GM19240 (cell line): ENCODE measurements around the gene INPP5E.

Experiments used
- DNase-seq: peaks from one replicate; pipeline ENCODE4 v3.0.0; 2011; ENCODE audit warnings: low spot score; ENCODE audit not compliant: insufficient read length

INPP5E gene

DNA sequence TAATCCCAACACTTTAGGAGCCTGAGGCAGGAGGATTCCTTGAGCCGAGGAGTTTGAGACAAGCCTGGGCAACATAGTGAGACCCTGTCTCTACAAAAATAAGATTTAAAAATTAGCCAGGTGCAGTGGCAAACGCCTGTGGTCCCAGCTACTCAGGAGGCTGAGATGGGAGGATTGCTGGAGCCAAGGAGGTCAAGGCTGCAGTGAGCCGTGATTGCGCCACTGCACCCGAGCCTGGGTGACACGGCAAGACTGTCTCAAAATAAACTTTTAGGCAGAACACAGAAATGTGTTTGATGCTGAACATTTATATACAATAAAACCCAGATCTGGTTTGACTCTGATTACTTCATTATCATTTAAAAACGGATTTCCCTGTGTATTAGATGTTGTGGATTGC is 34.2 kb downstream of the INPP5E start:
- DNase-seq, result no peak

DNA sequence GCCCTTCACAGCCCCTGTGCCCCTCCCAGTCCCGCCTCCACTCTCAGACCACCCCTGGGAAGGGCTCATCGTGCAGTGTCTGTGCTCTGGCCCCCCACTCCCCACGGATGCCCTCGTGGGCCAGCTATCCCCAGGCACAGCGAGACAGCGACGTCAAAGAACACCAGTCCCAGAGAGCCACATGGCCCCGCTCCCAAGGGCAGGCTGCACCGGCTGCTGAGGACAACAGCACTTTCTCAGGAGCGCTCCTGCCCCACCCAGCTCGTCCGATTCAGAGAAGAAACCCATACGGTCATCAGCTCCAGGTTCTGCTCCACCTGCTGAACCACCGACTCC is 34.9 kb downstream of the INPP5E start:
- DNase-seq, result no peak

DNA sequence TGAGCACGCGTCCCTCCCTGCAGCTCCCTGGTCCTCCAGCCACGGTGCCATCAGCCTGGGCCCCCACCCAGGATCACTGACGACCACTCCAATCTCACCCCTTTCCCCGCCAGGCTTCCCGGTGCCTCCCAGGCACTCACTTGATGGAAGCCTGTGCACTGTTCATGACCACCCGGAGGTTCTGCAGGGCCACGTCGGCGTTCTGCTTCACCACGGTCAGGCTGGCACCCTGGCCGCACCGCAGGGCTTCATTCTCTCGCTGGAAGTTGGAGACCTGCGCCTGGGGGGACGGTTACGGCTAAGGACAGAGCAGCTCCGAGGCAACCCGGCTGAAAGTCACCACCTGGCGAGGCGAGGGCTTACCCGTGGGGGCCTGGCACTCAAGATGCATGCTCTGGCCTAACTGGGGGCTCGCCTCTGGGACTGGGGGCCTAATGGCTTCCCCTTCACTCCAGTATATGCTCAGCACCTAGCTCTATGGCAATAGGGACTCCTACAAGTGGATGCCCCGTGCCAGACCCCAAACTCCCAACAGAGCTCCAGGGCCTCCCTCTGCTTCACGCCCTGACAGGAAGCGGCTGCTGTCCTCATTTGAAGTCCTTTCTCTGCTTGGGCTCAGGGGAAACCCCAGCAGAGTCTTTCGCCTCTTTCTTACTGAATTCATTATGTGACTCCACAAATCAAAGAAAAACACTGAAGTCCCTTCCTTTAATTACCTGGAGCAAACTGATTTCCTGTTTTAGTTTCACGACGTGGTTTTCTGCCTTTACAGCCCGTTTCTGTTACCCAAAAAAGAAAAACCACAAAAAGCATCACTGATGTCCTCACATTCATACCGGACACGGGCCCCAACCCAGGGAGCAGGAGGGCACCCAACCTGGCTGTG is 35.5 kb downstream of the INPP5E start:
- peak; percentile 33 for DNase-seq

DNA sequence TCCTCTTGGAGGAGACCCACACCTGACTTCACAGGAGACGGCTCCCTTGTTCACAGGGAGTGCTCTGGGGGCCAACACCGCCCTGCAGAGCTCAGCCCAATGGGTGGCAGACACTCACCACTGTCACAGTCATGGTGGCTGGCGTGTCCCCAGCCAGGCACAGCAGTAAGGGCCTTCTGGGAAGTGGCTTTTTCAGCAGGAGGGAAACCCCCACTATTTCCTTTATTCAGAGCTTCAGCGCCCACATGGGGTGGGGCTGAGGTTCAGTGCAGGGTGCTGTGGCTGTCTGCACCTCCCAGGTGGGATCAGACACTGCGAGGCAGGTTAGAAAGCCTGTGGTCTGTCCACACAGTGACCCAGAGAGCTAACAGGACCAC is 36.1 kb downstream of the INPP5E start:
- peak; percentile 52 for DNase-seq

DNA sequence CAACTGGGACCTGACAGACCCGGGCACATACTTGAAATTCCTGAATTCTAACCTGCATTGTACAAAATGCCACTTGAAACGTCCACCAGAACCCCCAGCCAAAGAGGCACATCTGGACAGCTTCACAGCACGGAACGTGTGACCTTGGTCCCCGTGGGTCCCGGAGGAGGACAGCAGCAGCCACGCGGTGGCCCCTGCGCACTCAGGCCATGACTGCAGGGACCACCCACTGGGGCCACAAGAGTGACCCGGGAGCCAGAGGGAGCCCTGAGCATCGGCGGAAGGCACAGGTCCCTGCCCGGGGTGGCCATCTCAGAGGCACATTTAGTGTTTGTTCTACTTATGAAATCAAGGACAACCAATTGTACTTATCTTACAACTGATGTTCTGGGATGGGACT is 37.6 kb downstream of the INPP5E start:
- no peak for DNase-seq

DNA sequence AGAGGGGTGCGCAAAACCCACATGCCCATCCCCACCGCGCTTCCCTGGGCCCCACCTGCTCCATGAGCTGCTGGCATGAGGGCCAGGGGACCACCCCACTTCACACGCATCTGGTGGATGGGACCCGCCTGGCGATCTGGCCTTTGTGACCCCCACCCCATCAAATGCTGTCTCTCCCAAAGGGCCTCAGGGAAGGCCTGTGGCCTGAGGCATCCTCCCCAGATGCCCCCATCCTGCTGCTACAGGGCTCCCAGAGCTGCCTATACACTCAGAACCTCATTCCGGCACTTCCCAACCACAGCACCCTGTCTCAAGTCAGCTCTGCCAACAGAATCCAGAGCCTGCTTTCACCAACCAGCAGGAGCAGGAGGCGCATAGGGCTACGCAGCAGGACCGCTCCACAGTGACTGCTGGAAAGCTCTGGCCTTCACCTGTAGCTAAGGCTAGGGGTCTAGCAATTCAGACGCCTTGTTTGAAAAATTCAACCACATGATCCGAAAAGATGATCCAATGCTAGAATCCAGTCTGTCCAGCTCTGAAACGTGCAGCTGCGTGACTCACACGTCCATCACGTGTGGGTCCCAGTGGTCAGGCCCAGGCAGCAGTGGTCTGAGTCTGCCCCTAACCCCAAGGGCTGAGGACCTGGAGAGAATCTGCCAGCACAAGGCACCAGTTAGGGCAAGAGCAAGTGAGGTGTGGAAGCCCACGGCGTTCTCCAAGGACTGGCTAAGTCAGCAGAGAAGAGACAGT is 38.3 kb downstream of the INPP5E start:
- no peak for DNase-seq

DNA sequence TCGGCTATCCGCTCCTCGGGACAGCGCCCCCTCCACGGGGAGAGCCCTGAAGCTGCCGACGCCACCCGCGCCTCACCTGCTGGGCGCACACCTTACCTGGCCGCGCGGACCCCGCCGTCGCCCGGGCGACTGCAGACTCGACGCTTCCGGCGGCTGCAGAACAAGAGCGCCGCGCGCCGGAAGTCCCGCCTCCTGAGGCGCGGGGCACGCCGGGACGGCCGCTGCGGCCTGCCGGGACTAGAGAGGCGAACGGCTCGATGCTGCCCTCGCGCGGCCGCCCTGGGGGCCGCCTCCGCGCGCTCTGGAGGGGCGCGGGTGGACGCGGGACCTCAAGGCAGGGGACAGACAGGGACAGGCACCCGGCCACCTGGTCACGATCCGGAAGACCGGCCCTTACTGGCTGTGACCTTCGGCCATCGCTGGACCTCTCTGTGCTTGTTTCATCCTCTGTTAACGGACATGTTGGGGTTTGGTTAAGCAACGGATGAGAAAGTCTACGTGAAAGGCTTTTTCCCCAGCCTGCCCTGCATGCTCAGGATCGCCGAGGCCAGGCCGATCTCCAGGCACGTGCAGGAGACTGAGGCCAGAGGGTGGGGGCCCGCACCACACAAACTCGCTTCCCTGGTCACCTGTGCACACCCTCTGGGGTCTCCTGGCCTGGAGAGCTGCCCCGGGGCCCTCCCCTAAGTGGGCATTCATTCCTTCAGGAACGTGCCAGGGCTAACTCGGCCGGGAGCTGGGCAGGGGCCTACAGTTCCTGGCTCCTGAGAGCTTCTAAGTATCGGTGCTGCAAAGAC is 39.4 kb downstream of the INPP5E start, which contains the start of gene SNAPC4:
Gene SNAPC4 (minus strand): TSS at position 133 of the 797 bp plus-strand sequence. CDS start 1,742 bp downstream, outside the sequence.
- DNase-seq, result peak; percentile 93

DNA sequence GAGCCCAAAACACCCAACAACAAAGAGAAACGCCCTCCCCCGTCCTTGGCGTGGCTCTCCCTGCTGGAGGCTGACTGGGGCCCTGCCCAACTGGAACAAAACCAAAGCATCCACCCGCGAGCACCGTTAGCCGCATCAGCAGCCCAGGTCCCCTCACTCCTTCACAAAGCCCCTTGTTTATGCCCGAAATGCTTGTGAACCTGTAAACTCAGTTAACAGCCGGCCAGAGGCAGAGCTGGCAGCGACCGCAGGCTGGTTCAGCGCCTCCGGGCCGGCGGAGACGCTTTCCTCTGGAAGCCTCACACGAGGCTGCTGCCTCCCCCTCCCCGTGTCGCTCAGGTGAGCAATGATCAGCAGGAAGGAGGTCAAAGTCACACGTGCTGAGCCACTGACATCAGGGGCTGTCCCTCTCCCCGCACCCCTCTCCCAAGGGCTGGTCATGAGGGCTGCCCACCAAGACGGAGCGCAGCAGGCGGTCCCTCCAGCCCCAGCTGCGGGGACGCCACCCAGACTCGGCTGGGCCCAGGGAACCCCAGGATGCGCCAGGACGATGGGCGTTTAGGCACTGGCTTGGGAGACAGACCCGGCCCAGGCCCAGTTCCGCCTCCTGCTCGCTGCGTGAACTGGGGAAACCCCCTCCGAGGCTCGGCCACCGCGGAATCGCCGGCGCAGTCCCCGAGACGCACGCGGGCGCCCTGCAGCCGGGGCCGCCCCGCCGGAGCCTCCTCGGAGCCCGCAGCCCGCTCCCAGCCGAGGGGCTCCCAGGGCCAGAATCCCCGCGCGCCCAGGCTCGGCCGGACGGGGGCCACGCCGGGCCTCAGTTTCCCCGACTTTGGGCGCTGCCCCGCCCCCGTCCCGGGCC is 40.2 kb downstream of the INPP5E start:
- peak; percentile 22 for DNase-seq

DNA sequence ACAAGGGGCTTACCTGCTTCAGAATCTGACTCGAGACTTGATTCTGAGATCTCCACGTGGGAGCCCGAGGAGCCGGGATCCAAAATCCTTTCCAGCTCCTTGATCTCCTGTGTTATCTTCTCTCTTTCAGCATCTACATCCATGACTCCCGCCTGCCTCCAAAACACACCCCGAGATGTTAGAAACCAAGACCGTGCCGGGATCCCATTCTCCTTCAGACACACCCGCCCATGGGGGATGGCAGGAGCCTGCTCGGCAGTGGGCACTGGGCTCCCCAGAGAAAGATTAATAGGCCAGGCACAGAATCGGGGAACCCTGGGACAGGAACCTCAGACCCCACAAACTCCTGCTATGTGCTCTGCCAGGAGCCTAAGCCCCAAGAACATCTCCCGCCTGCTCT is 41.4 kb downstream of the INPP5E start:
- DNase-seq, result no peak

DNA sequence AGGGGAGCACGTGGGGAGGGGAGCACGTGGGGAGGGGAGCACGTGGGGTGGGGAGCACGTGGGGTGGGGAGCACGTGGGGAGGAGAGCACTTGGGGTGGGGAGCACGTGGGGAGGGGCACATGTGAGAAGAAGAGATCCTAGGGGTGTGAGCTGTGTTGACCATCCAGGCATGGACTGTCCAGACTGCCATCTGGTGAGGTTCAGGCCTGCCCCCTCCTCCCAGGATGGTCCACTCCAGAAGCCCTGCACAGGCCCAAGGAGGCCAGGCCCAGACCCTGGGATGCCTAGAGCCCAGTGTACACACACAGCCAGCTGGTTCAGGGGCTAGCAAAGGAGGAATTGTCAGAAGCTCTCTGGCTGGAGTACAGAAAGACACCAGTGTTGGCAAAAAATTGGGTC is 42.0 kb downstream of the INPP5E start:
- DNase-seq, result no peak

DNA sequence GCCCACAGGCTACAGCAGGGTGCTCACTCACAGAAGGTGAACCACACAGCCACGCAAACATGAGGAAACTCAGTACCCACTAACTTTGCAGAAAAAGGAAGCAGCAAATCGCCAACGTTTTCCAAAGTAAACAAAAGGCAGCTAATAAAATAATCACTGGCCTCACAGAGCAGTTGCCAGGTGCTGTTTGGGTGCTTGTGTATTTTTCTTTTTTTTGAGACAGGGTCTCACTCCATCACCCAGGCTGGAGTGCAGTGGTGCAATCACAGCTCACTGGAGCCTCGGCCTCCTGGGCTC is 43.5 kb downstream of the INPP5E start:
- DNase-seq, result no peak

DNA sequence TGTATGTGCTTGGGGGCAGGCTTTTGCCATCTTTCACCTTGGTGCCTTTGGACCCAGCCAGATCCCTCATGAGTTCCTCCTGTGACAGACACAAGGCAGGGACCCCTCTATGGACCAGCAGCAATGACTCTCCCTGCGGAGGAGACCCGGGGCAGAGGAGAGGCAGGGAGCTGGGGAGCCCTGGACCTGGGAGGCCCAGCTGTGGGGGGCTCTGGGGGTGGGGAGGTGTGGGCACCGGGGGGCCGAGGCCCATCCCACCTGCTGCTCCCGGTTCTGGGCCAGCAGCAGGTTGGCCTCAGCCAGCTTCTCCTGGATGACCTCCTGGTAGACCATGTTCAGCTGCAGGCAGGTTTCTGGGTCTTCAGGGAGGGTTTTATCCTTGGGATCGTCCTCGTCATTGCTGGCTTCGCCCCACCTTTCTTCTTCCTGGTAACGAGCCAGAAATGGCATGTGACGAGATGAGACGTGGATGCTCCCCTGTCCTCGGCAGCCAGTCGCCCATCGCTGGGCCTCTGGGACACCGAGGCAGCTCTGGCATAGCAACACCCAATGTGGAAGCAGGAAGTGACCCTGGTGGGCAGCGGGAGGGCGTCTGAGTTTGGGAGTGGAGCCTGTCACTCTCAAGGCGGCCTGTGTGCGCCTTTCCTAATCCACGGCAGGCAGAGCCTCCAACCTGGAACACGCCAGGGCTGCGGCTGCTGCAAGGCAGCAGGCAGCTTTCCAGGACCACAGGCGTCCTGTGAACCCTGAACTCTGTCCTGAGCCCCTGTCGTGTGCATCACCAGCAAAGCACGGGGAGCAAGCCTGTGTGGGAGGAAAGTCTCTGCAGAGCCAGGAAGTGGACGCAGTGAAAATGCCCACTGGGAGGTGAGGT is 44.1 kb downstream of the INPP5E start:
- no peak for DNase-seq

DNA sequence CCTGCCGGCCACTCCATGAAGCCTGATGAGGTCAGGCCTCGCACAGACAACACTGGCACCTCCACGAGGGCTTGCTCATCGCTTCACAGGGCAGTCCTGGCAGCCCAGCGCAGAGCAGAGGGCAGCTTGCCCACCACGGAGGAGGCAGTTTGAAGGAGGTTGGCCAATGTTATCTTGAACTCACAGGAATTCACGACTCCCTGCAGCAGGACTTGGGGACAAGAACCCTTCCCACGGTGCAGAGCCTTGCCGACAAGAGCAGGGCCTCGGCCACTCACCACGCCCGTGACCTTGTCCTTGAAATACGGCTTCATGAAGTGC is 44.7 kb downstream of the INPP5E start:
- DNase-seq, result no peak

DNA sequence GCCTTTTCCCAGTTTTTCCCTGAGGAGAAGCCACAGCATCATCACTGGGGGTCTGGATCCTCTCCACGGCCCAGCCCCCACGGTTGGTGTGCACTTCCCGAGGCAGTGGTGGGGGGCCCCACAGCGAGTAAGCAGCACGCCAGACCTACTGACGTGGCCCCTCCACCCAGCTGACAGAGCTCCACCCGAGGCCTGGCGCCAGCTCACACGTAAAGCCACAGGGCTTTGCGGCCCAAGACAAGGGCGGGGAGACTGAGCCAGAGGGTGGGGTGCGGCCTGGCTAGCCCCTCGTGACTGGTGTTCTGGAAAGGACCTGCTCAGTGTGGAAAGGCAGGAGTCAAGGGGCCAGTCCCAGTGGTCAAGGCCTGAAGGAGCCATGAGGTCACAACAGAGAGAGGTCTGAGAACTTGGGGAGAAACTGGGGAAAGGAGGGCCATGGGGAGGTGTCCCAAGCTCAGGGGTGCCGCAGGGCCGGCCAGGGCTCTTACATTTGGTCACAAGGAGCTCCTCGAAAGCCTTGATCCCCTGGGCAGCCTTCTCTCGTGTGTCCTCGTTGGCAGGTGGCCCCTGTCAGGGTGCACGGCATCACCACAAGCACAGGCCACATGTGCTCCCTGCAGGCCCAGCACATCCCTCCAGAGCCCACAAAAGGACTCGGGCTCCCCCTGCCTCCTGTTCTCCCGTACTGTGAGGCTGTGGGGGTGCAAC is 45.2 kb downstream of the INPP5E start:
- no peak for DNase-seq

DNA sequence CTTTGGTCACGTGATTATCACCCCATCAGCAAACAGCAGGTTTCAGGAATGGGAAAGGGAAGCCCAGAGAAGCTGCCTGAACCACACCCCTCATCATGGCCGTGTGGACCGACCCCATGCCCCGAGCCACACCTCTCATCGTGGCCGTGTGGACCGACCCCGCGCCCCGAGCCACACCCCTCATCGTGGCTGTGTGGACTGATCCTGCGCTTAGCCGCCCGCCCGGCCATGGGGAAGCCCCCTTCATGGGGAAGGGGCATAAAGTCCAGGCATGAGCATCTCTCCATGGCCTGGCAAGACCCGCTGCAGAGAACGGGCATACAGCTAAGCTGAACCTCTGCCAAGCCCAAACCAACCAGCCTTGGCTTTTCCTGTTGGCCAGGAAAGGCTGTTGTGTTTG is 46.1 kb downstream of the INPP5E start:
- no peak for DNase-seq

DNA sequence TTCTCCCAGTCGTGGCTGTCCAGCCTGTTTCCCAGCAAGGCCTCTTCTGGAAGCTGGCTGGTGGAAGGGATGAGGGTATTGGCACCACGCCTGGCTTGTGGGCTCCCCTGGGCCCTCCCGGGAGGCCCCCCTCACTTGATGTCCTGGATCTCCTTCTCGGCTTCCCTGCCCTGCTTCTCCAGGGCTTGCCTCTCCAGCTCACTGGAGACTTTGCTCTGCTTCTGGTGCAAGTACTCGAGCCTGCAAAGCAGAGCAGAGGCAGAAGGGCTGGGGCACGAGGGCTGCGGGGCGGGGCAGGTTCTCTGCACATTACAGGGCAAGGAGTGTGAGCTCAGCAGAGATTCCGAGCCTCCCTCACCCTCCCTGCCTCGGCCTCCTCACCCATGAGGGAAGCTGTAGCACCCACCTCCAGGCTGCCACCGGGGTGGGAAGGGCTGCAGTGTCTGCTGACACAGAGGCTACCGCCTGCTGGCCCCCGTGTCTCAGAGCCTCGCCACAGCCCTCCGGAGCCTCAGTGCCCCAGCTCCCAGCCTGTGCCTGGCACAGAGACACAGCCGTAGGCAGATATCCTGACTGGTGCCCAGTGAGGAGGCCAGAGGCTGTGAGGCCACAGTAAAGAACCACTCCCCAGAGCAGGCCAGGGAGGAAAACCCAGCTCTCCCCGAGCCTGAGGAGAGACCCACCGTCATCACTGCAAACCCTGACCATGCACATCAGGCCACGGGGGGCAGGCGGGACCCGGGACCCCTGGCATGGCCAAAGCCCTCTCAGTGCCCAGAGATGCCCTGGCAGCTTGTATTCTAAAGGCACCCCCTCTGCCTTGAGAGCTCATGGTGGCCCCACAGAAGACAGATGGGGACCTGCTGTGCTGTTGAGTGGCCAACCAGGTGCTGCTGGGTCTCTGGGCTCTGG is 46.9 kb downstream of the INPP5E start:
- no peak for DNase-seq

DNA sequence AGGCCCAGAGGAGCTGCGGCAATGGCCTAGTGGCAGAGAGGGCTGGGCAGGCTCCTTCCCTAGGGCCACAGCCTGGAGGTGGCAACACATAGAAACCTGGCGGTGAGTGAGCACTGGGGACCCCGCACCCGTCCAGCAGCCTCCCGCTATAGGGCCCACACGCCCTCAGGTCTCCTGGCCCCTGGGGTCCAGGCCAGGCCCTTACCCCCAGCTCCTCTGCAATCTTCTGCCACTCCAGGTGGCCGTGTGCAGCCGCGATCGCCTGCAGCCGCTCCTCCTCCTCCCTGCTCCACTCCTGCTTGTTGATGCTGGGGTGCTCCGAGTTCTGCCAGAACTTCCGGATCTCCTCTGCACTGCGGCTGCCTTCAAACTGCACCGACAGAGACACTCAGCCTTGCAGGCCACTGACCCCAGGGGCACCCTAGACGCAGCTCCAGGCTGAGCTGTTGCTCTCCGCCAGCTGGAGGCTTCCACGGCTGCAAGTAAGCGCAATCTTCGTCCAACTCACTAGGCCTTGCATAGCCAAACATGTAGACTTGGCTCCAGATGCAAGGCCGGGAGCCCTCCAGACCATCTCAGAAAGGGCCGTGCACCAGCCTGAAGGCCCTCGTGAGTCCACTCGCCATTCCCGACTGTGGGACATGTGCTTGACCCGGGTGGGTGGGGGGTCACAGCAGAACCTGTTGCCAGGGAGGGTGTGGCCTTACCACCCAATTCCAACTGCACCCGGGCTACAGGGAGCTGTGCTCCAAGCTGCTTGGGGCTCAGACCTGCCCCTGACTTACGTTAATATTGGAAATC is 47.7 kb downstream of the INPP5E start:
- DNase-seq, result no peak

DNA sequence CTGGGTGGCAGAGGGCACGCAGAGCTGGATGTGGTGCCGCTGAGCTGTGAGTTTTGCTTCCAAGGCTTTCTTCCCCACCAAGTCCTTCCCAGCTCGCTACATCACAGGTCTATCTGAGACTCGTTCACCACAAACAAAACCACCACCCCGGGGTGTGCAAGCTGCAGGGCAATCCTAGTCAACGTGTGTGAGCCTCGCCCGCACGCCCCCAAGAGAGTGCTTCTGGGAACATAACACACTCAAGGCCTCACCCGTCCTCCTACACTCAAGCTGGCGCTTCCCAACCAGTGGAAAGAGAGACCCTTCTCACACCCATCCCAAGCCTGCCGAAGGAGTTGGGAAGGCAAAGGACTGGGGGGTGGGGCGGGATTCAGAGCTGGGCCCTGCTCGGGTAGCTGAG is 50.2 kb downstream of the INPP5E start:
- no peak for DNase-seq
